Body of pancreas (tissue), 4 donors: Measurements from ENCODE around the gene CAMK1D.

Experiments used
- CTCF ChIP-seq, 7 experiments: fragments of 450-650 bp in 4 of 7; fragments of 200-600 bp in 3 of 7; sonication (generic) in 3 of 7; IDR thresholded peaks; one replicate each; pipeline ENCODE4 v1.5.1; 2016 to 2019; ENCODE audit warnings: antibody characterized with exemption in 7 of 7
- POLR2A ChIP-seq, 3 donors: fragments of 450-650 bp; IDR thresholded peaks; one replicate each; pipeline ENCODE4 v1.6.1; 2016; ENCODE audit warnings: antibody characterized with exemption in 3 of 3, mild to moderate bottlenecking in 2 of 3

DNA sequence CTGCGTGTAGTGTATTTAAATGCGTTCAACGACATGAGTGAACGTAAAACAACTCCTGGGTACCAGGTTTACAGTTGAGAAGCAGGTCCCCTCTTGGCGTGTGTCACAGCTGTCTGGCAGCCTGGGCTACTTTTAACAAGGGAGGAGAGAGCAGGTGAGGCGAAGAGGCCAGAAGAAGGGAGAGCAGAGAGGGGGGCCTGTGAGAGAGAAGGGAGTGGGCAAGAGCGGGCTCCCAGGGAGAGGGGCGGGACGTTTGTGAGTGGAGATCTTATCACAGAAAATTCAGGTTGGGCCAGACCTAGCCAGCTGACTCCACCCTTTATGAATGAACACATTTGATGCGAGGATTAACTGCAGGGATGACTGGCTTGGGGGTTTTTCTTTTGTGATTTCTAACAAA is 154.0 kb downstream of the CAMK1D start:
- TF ChIP-seq POLR2A (IDR thresholded peaks at IDR 0.05): no peak
- TF ChIP-seq CTCF (IDR thresholded peaks at IDR 0.05): no peak
